Activated T-helper 2 cell treated with anti-CD3 and anti-CD28 coated beads, Interferon-gamma antibody, Interleukin-2, Interleukin-4, amounts not matched to agents 10 μg/mL and 5 μg/mL and 100 μg/mL, durations not matched to agents 14 hours and 24 hours and 36 hours (primary cell): ENCODE data around the gene ARID1A. TPM values are rescaled to one million over a fixed set of nuclear protein-coding genes. Genes with fewer than 3 reads are reported as not detected.

Source experiments
- DNase-seq: peaks from one replicate; pipeline ENCODE4 v3.0.0; 2021; ENCODE audit warnings: low spot score
- H3K27ac Mint-ChIP-seq: one replicate; pipeline ENCODE4 v1.8.0; 2021; ENCODE audit warnings: mixed read lengths
- H3K27me3 Mint-ChIP-seq: one replicate; pipeline ENCODE4 v1.8.0; 2021; ENCODE audit warnings: low read depth, mixed read lengths
- H3K36me3 Mint-ChIP-seq: one replicate; pipeline ENCODE4 v1.8.0; 2021; ENCODE audit warnings: low read depth, mixed read lengths
- H3K4me1 Mint-ChIP-seq: one replicate; pipeline ENCODE4 v1.8.0; 2021; ENCODE audit warnings: low read depth, mixed read lengths
- H3K4me3 Mint-ChIP-seq: one replicate; pipeline ENCODE4 v1.8.0; 2021; ENCODE audit warnings: low read depth, mild to moderate bottlenecking, moderate library complexity, mixed read lengths
- H3K9me3 Mint-ChIP-seq: one replicate; pipeline ENCODE4 v1.8.0; 2021; ENCODE audit warnings: mixed read lengths
- intact Hi-C: fragments of 100-400 bp; cut with micrococcal nuclease; formaldehyde crosslinking; loops from one replicate; pipeline ENCODE4 v1.15.1; 2023
- total RNA-seq: library from RNA; stranded (reverse); gene quantifications from 2 replicates; pipeline ENCODE4 v1.2.3, GENCODE V29; 2022

The ARID1A gene
- total RNA-seq, 1 donor from 2014 or later, result 109 TPM

- no peak for DNase-seq
- H3K4me3 Mint-ChIP-seq, result no peak overlapping the region
- peaks cover 69% of the 10 kb centered on the region for H3K36me3 Mint-ChIP-seq
- no peak overlapping the region for H3K27ac Mint-ChIP-seq
- H3K9me3 Mint-ChIP-seq, result no peaks in the 10 kb centered on the region
- intact Hi-C loops, result no loop called here
- no peaks in the 10 kb centered on the region for H3K27me3 Mint-ChIP-seq
- peaks cover 10% of the 10 kb centered on the region for H3K4me1 Mint-ChIP-seq
Measured at GRCh38 chr1:26759531-26759930, 63.7 kb downstream of the ARID1A start.

DNA sequence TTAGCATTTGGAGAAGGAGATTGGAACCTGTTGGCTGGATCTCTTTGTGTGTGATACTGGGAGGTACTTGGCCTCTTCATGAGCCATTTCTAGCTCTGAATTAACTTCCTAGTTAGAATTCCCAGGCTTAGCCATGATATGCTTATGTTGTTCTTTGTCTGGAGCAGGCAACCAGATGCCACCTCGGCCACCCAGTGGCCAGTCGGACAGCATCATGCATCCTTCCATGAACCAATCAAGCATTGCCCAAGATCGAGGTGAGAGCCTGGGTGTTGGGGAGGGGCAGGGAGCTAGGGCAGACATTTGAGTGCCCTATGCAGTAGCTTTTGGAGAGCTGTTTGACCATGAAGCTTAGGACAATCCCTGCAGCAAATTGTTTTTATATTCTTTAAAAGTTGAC is 65.4 kb downstream of the ARID1A start:
- Mint-ChIP-seq H3K4me1 (peaks cover 8% of the 10 kb centered on the region), H3K27ac (no peak overlapping the region), H3K9me3 (no peaks in the 10 kb centered on the region), H3K36me3 (peaks cover 69% of the 10 kb centered on the region), H3K27me3 (no peaks in the 10 kb centered on the region), H3K4me3 (no peak overlapping the region)
- intact Hi-C loops, result no loop called here
- no peak for DNase-seq

- Mint-ChIP-seq H3K27ac (peak overlapping the region; percentile 58), H3K4me3 (no peak overlapping the region), H3K4me1 (peaks cover 36% of the 10 kb centered on the region), H3K36me3 (peaks cover 91% of the 10 kb centered on the region), H3K9me3 (no peaks in the 10 kb centered on the region), H3K27me3 (no peaks in the 10 kb centered on the region)
- DNase-seq, result no peak
- intact Hi-C loops, result no loop called here
Measured at GRCh38 chr1:26767714-26768113, 71.9 kb downstream of the ARID1A start.

DNA sequence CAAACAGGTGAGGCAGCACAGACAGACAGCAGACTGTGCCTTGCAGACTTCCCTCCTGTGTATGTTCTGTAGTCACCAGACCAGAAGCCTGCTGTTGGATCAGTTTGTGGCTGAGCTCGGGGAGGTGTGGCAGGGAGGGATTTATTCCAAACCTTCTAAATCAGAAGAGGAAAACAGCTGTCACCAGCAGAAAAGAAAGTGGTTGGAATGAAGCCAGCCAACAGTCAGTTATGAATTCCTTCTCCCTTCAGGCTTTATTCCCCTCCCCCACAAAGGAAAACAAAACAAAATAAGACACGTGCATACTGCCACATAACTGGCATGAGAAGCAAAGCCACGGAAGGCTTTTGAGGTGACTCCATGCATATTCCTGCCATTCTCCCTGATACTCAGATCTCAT is 72.9 kb downstream of the ARID1A start:
- Mint-ChIP-seq H3K4me3 (no peak overlapping the region), H3K4me1 (peaks cover 36% of the 10 kb centered on the region), H3K9me3 (no peaks in the 10 kb centered on the region), H3K27ac (no peak overlapping the region), H3K27me3 (no peaks in the 10 kb centered on the region), H3K36me3 (peaks cover 91% of the 10 kb centered on the region)
- intact Hi-C loops, result no loop called here
- DNase-seq, result no peak

DNA sequence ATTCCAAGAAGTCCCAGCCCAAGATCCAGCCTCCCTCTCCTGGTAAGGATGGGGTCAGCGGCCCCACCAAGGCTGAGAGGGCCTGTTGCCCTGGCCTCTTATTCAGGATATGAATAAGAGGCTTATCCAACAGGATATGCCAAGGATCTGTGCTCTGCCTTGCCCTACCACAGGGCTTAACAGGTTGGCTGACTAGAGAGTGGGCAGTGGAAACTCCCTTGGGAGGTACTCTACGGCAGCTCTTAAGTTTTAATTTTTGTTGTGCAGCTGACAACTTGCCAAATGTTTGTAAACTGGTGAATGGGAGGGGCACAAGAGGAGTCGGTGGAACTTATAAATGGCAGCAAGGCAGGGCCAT is 75.4 kb downstream of the ARID1A start:
- Mint-ChIP-seq H3K4me1 (peaks cover 33% of the 10 kb centered on the region), H3K27me3 (no peaks in the 10 kb centered on the region), H3K36me3 (peaks cover 98% of the 10 kb centered on the region), H3K27ac (peak overlapping the region; percentile 61), H3K9me3 (no peaks in the 10 kb centered on the region), H3K4me3 (no peak overlapping the region)
- DNase-seq, result no peak
- intact Hi-C loops, result loop anchor here (2.0 kb wide), 1 partner anchor 16 kb away; the partner anchor contains the start of gene PIGV

GRCh38 chr1:26771643-26772321 is 76.0 kb downstream of the ARID1A start:
- H3K4me3 Mint-ChIP-seq, result no peak overlapping the region
- no peaks in the 10 kb centered on the region for H3K27me3 Mint-ChIP-seq
- H3K9me3 Mint-ChIP-seq, result no peaks in the 10 kb centered on the region
- intact Hi-C loops, result loop anchor here (2.0 kb wide), 1 partner anchor 15 kb away; the partner anchor contains the start of gene PIGV
- peak overlapping the region; percentile 61 for H3K27ac Mint-ChIP-seq
- H3K36me3 Mint-ChIP-seq, result peaks cover 98% of the 10 kb centered on the region
- H3K4me1 Mint-ChIP-seq, result peaks cover 32% of the 10 kb centered on the region
- no peak for DNase-seq

DNA sequence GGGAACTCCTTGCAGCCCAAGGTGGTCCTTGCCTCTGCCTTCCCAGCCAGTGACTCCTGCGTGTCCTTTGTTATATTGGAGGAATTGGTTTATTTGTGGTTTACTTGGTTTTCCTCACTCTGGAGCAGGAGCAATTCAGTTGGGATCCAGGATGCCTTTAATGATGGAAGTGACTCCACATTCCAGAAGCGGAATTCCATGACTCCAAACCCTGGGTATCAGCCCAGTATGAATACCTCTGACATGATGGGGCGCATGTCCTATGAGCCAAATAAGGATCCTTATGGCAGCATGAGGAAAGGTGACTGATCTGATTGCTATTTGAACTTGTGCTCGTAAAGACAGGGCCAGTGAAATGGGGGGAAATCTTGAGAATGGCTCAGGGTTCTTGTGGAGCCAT is 76.9 kb downstream of the ARID1A start:
- intact Hi-C loops, result no loop called here
- no peak for DNase-seq
- Mint-ChIP-seq H3K9me3 (no peaks in the 10 kb centered on the region), H3K27me3 (no peaks in the 10 kb centered on the region), H3K4me1 (peaks cover 24% of the 10 kb centered on the region), H3K4me3 (no peak overlapping the region), H3K27ac (no peak overlapping the region), H3K36me3 (peaks cover 94% of the 10 kb centered on the region)

GRCh38 chr1:26774462-26774861 is 78.6 kb downstream of the ARID1A start:
- no peak overlapping the region for H3K27ac Mint-ChIP-seq
- intact Hi-C loops, result no loop called here

GRCh38 chr1:26775666-26776065 is 79.9 kb downstream of the ARID1A start:
- peaks cover 88% of the 10 kb centered on the region for H3K36me3 Mint-ChIP-seq
- DNase-seq, result no peak
- H3K4me3 Mint-ChIP-seq, result no peak overlapping the region
- peaks cover 22% of the 10 kb centered on the region for H3K4me1 Mint-ChIP-seq
- no peak overlapping the region for H3K27ac Mint-ChIP-seq
- no peaks in the 10 kb centered on the region for H3K27me3 Mint-ChIP-seq
- H3K9me3 Mint-ChIP-seq, result no peaks in the 10 kb centered on the region
- intact Hi-C loops, result no loop called here

More at GRCh38 chr1:26774462-26774861, 78.6 kb downstream of the ARID1A start:
- DNase-seq, result no peak
- H3K4me1 Mint-ChIP-seq, result peaks cover 23% of the 10 kb centered on the region
- no peaks in the 10 kb centered on the region for H3K9me3 Mint-ChIP-seq
- H3K27me3 Mint-ChIP-seq, result no peaks in the 10 kb centered on the region
- peaks cover 93% of the 10 kb centered on the region for H3K36me3 Mint-ChIP-seq
- H3K4me3 Mint-ChIP-seq, result no peak overlapping the region

DNA sequence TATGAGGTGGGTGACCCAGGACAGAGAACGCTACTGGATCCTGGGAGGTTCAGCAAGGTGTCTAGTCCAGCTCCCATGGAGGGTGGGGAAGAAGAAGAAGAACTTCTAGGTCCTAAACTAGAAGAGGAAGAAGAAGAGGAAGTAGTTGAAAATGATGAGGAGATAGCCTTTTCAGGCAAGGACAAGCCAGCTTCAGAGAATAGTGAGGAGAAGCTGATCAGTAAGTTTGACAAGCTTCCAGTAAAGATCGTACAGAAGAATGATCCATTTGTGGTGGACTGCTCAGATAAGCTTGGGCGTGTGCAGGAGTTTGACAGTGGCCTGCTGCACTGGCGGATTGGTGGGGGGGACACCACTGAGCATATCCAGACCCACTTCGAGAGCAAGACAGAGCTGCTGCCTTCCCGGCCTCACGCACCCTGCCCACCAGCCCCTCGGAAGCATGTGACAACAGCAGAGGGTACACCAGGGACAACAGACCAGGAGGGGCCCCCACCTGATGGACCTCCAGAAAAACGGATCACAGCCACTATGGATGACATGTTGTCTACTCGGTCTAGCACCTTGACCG is 83.4 kb downstream of the ARID1A start:
- no peaks in the 10 kb centered on the region for H3K27me3 Mint-ChIP-seq
- peak overlapping the region; percentile 22 for H3K27ac Mint-ChIP-seq
- intact Hi-C loops, result no loop called here
- H3K4me3 Mint-ChIP-seq, result no peak overlapping the region
- peaks cover 22% of the 10 kb centered on the region for H3K4me1 Mint-ChIP-seq
- DNase-seq, result no peak
- H3K36me3 Mint-ChIP-seq, result peaks cover 79% of the 10 kb centered on the region
- H3K9me3 Mint-ChIP-seq, result no peaks in the 10 kb centered on the region

DNA sequence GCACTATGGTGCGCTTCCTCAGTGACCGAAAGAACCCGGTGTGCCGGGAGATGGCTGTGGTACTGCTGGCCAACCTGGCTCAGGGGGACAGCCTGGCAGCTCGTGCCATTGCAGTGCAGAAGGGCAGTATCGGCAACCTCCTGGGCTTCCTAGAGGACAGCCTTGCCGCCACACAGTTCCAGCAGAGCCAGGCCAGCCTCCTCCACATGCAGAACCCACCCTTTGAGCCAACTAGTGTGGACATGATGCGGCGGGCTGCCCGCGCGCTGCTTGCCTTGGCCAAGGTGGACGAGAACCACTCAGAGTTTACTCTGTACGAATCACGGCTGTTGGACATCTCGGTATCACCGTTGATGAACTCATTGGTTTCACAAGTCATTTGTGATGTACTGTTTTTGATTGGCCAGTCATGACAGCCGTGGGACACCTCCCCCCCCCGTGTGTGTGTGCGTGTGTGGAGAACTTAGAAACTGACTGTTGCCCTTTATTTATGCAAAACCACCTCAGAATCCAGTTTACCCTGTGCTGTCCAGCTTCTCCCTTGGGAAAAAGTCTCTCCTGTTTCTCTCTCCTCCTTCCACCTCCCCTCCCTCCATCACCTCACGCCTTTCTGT is 84.6 kb downstream of the ARID1A start:
- Mint-ChIP-seq H3K9me3 (no peaks in the 10 kb centered on the region), H3K4me1 (peaks cover 31% of the 10 kb centered on the region), H3K4me3 (no peak overlapping the region), H3K27me3 (no peaks in the 10 kb centered on the region), H3K36me3 (peaks cover 66% of the 10 kb centered on the region), H3K27ac (no peak overlapping the region)
- DNase-seq, result no peak
- intact Hi-C loops, result no loop called here

GRCh38 chr1:26781206-26781825 is 85.5 kb downstream of the ARID1A start:
- peaks cover 38% of the 10 kb centered on the region for H3K4me1 Mint-ChIP-seq
- H3K36me3 Mint-ChIP-seq, result peaks cover 57% of the 10 kb centered on the region
- intact Hi-C loops, result no loop called here

More at GRCh38 chr1:26781206-26781825, 85.5 kb downstream of the ARID1A start:
- DNase-seq, result no peak
- Mint-ChIP-seq H3K9me3 (no peaks in the 10 kb centered on the region), H3K27ac (no peak overlapping the region), H3K4me3 (no peak overlapping the region), H3K27me3 (no peaks in the 10 kb centered on the region)
